HepG2 (cell line): Measurements from ENCODE around the gene FKBP5. TPM values are rescaled to one million over a fixed set of nuclear protein-coding genes. Genes with fewer than 3 reads are reported as not detected.

ENCODE experiments used
- EHMT2 ChIP-seq: fragments of 200-600 bp; sonication (generic); IDR thresholded peaks from 2 replicates; pipeline ENCODE4 v1.7.0; 2017; ENCODE audit warnings: antibody characterized with exemption, low read depth, low read length, borderline replicate concordance
- GZF1 ChIP-seq: sonication (generic); formaldehyde crosslinking; IDR thresholded peaks from 2 replicates; pipeline ENCODE4 v1.5.1; 2020; ENCODE audit warnings: mild to moderate bottlenecking, missing genetic modification reagents
- KAT8 ChIP-seq: IDR thresholded peaks from 2 replicates; pipeline ENCODE4 v1.6.1; 2016; ENCODE audit warnings: missing genetic modification reagents, missing compliant biosample characterization
- MLX ChIP-seq: IDR thresholded peaks from 2 replicates; pipeline ENCODE4 v1.6.1; 2016
- MXD3 ChIP-seq: IDR thresholded peaks from 2 replicates; pipeline ENCODE4 v1.6.1; 2016; ENCODE audit warnings: mild to moderate bottlenecking, missing biosample characterization, missing genetic modification reagents
- NFE2 ChIP-seq: sonication (generic); formaldehyde crosslinking; IDR thresholded peaks from 2 replicates; pipeline ENCODE4 v1.4.0; 2020; ENCODE audit warnings: missing genetic modification reagents
- SNAPC5 ChIP-seq: sonication (generic); formaldehyde crosslinking; IDR thresholded peaks from 2 replicates; pipeline ENCODE4 v1.8.1; 2023; ENCODE audit warnings: mild to moderate bottlenecking, missing genetic modification reagents, borderline replicate concordance
- SOX6 ChIP-seq, 2 experiments: fragments of 450-650 bp in 1 of 2; sonication (generic) in 1 of 2; formaldehyde crosslinking in 1 of 2; IDR thresholded peaks; 2 replicates each; pipeline versions ENCODE4 v1.4.0 to v1.6.1; 2017 to 2020; ENCODE audit warnings: antibody characterized with exemption in 1 of 2, mild to moderate bottlenecking in 1 of 2, missing genetic modification reagents in 1 of 2
- SP2 ChIP-seq: sonication (generic); formaldehyde crosslinking; IDR thresholded peaks from 2 replicates; pipeline ENCODE4 v1.5.1; 2020; ENCODE audit warnings: mild to moderate bottlenecking, missing genetic modification reagents
- SP4 ChIP-seq: sonication (generic); formaldehyde crosslinking; IDR thresholded peaks from 2 replicates; pipeline ENCODE4 v1.8.1; 2023; ENCODE audit warnings: mild to moderate bottlenecking, missing genetic modification reagents
- SRSF1 ChIP-seq: fragments of 200-400 bp; formaldehyde crosslinking; optimal IDR thresholded peaks from 2 replicates; pipeline ENCODE3; 2017; ENCODE audit warnings: mild to moderate bottlenecking, low read depth, low read length, moderate library complexity
- ZBTB3 ChIP-seq: sonication (generic); formaldehyde crosslinking; IDR thresholded peaks from 2 replicates; pipeline ENCODE4 v1.4.0; 2020; ENCODE audit warnings: low read depth, mild to moderate bottlenecking, moderate library complexity, missing genetic modification reagents, borderline replicate concordance
- ZMAT5 ChIP-seq: sonication (generic); formaldehyde crosslinking; IDR thresholded peaks from 2 replicates; pipeline ENCODE4 v1.5.0; 2020; ENCODE audit warnings: mild to moderate bottlenecking, low read depth, missing genetic modification reagents, borderline replicate concordance
- ZNF101 ChIP-seq: sonication (generic); formaldehyde crosslinking; IDR thresholded peaks from 2 replicates; pipeline ENCODE4 v1.4.0; 2020; ENCODE audit warnings: mild to moderate bottlenecking, low read depth, missing genetic modification reagents, borderline replicate concordance
- ZNF597 ChIP-seq: sonication (generic); formaldehyde crosslinking; IDR thresholded peaks from 2 replicates; pipeline ENCODE4 v1.5.0; 2020; ENCODE audit warnings: missing genetic modification reagents
- ZNF879 ChIP-seq: sonication (generic); formaldehyde crosslinking; IDR thresholded peaks from 2 replicates; pipeline ENCODE4 v1.8.1; 2023; ENCODE audit warnings: missing genetic modification reagents
- ZXDC ChIP-seq: sonication (generic); formaldehyde crosslinking; IDR thresholded peaks from 2 replicates; pipeline ENCODE4 v1.5.0; 2020; ENCODE audit warnings: mild to moderate bottlenecking, missing genetic modification reagents
- polyA plus RNA-seq, 8 experiments: library from polyadenylated mRNA; depleted of rRNA in 3 of 8; stranded (reverse) in 7 of 8; unstranded in 1 of 8; fragments of >200 nt; fragmentation: Illumina TruSeq in 4 of 8; extraction: Trizol in 4 of 8; gene quantifications; 2 replicates each; pipeline versions ENCODE4 v1.2.1 to v1.2.3, GENCODE V29; 2011 to 2016; ENCODE audit warnings: low read depth in 4 of 8, missing spikeins in 1 of 8, mixed read lengths in 1 of 8; ENCODE audit not compliant: insufficient read depth in 1 of 8
- total RNA-seq, 5 experiments: library from RNA; depleted of rRNA; stranded (reverse); fragments of >200 nt; fragmentation: Illumina TruSeq; extraction: Trizol; gene quantifications; 2 replicates each; pipeline ENCODE4 v1.2.3, GENCODE V29; 2016; ENCODE audit warnings: low read depth in 1 of 5

The FKBP5 gene
- total and polyA plus RNA-seq, 2 of the 13 experiments (the other 11 are each of a cell fraction or from before 2014, with no cell fraction given): 8.0 to 17.4 TPM

GRCh38 chr6:35731736-35732532 lies 43.2 kb upstream of the FKBP5 start (continued):
- TF ChIP-seq ZBTB3 (CRISPR knock-in tag) (no peak), EHMT2 (no peak), MXD3 (CRISPR knock-in tag) (peak; percentile 62; the same call in 1 of the 2 replicates), ZXDC (CRISPR knock-in tag) (no peak; the same call in 1 of the 2 replicates), NFE2 (CRISPR knock-in tag) (no peak), SNAPC5 (CRISPR knock-in tag) (no peak), ZNF597 (0 out of 2 replicates have a peak, but pooled peaks have one; percentile 65), SP4 (CRISPR knock-in tag) (peak; percentile 77), ZNF101 (no peak), SP2 (peak; percentile 58; the same call in 1 of the 2 replicates), SRSF1 (peak; percentile 77), GZF1 (no peak), ZNF879 (CRISPR knock-in tag) (no peak), MLX (CRISPR knock-in tag) (no peak; the same call in 1 of the 2 replicates), ZMAT5 (peak; percentile 15; the same call in 1 of the 2 replicates), KAT8 (CRISPR knock-in tag) (peak; percentile 85), SOX6 (IDR thresholded peaks at IDR 0.05) (no peak), SOX6 (CRISPR knock-in tag; IDR thresholded peaks at IDR 0.05) (peak; percentile 82)
